GM21528 (cell line): ENCODE measurements around the gene JAKMIP1.

Source experiments
- ATAC-seq: cut with Tn5 transposase; IDR thresholded peaks from one replicate; pipeline ENCODE4 v1.9.1; 2021; ENCODE audit warnings: mild to moderate bottlenecking, moderate library complexity; ENCODE audit not compliant: unreplicated experiment, low FRiP score

Gene JAKMIP1

GRCh38 chr4:6106156-6106555, 94.2 kb downstream of the JAKMIP1 start:
- no peak for ATAC-seq

- ATAC-seq = no peak
Observed at GRCh38 chr4:6105311-6105911, 94.9 kb downstream of the JAKMIP1 start.

- no peak for ATAC-seq
Observed at GRCh38 chr4:6104541-6105130, 95.7 kb downstream of the JAKMIP1 start.

GRCh38 chr4:6097581-6097980, 102.8 kb downstream of the JAKMIP1 start:
- no peak for ATAC-seq

DNA sequence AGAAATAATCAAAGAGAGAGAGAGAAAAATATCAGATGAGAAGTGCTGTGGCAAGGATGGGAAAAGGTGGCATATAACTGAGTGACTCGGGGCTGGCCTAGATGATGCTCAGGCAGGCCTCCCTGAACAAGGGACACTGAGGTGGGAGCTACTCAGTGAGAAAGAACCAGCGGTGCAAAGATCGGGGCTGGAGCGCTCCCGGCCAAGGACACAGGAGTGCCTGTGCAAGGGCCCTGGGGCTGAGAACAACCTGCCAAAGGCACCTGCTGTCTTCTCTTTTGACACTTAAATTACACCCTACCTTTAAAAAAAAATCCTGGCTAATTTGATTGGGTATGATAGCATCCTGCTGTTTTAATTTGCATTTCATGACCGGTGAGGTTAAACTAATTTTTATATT, 104.5 kb downstream of the JAKMIP1 start:
- ATAC-seq = no peak

DNA sequence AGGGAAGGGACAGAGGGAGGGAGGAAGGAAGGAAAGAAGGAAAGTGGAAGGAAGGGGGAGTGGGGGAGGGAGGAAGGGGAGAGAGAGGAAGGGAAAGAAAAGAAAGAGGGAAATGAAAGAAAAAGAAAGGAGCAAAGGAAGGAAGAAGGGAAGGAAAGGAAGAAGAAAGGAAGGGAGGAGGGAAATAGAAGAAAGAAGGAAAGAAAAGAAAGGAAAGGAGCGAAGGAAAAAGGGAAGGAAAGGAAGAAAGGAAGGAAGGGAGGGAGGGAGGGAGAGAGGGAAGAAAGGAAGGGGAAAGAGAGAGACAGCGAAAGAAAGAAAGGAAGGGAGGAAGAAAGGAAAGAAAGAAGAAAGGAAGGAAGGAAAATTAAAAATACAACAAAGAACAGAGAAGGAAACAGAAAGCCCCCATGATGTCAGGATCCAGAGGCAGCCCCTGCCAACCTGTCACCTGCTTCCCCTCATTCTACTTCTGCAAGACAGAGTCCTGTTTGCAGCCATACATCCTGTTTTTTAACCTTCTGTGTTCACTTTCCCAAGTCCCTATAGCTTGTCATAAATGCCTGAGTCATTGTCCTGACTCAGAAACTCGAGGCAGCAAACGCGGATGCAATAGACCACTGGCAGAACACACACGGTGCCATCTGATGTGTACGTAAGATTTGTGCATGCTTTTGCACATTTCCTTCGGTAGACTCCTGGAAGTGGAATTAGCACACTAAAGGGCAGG, 105.2 kb downstream of the JAKMIP1 start:
- ATAC-seq = no peak

DNA sequence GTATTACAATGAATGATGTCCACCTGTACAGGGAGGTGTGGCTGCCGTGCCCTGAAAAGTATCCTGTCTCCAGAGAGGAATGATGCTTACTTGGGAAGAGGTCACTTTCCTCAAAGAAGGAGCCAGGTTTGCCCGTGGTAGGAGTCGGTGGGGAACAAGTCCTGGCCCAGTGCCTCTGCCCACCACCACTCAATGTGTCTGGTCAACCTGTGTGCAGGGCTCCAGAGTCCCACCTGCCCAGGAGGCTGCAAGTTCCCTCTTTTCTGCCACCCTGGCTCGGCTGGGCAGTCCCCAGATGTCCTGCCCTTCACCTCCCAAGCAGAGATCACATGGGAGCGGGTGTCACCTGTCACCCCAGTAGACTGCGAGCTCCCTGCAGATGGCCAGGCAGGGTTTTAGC, 106.7 kb downstream of the JAKMIP1 start:
- no peak for ATAC-seq

- no peak for ATAC-seq
Observed at GRCh38 chr4:6092971-6093370, 107.4 kb downstream of the JAKMIP1 start.

DNA sequence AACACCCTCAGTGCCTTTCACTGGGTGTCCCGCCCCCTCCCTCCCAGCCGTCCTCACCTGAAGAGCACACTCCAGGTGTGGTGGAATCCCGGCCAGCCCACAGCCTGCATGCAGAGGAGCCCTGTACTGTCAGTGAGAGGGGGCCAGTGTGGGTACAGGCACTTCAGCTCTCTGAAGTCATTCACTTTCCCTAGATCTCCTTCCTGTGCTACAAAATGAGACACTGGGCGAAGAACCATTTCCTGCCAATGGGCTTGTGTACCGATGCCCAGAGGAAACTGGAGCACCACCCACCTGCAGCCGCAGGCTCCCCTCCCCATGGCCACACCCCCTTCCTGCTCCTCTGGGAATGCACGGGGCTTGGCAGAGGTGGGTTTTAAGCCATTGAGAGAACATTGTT, 108.2 kb downstream of the JAKMIP1 start:
- ATAC-seq = no peak

GRCh38 chr4:6090931-6091330, 109.4 kb downstream of the JAKMIP1 start:
- no peak for ATAC-seq

- no peak for ATAC-seq
Observed at GRCh38 chr4:6088950-6089349, 111.4 kb downstream of the JAKMIP1 start.

DNA sequence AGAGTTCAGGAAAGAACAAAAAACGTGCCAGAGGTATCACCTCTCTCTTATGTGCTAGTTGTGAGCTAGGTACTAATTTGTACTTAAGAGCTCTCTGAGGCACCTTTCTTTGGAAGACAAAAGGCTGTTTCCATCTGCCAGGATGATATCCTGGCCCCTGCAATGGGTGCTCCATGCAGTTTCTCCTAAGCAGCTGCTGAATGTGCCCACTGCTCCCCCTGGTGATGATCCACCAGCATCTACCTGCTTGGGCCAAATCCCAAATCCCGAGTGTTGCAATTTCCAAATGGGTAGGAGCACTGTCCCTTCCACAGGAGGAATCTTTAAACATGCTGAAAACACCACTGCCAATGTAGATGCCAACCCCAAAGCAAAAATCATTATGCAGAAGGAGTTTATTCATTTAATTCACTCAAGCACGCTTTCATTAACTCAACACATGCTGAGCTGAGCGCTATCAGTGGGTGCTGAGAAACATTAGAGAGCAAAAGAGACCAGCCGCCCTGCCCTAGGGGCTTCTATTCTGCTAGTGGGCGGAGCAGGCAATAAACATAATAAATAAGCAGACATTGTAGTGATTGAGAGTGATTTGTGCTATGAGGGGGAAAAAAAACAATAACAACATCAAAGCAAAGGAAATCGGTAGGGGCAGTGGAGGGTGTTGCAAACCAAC, 112.5 kb downstream of the JAKMIP1 start:
- no peak for ATAC-seq

GRCh38 chr4:6086846-6087245, 113.5 kb downstream of the JAKMIP1 start:
- ATAC-seq = no peak

DNA sequence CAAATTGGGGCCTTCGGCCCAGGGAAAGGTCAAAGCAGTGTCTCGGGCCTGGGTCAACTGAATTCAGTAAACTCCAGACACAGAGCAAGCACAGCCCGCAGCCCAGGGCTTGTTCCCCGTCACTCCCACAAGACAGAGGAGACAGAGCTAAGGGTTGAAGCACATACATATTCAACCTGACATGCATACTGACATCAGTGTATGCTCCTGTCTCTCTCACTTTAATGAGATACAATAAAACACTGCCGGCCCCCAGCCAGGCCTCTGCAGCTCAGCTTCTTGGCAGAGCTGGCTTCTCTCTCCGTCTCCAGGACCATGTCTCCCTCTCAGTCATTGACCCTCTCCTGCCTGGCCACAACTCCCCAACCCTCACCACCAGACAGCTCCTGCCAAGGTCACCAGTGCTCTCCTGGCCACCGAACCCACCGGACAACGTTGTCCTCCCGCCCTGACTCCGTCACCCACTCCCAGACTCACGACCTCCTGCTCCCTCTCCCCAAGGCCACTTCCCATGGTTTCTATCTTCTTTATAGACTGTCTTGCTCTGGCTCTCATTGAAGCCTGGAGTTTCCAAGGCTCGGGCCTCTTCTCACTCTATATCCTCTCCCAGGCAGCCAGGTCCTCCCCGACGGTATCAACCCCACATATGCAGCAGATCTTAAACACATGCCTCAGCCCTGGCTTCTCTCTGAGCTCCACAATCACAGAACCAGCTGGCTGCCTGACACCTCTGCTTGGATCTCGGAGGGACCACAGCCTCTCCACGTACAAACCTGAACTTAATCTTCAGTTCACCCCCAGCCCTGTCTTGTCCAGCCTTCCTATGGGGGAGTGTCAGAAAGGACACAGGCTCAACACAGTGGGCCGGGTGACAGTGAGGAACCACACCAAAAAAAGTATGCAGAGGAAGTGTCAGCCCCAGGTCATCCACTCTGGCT, 114.4 kb downstream of the JAKMIP1 start:
- no peak for ATAC-seq

GRCh38 chr4:6085028-6085690, 115.2 kb downstream of the JAKMIP1 start:
- no peak for ATAC-seq

DNA sequence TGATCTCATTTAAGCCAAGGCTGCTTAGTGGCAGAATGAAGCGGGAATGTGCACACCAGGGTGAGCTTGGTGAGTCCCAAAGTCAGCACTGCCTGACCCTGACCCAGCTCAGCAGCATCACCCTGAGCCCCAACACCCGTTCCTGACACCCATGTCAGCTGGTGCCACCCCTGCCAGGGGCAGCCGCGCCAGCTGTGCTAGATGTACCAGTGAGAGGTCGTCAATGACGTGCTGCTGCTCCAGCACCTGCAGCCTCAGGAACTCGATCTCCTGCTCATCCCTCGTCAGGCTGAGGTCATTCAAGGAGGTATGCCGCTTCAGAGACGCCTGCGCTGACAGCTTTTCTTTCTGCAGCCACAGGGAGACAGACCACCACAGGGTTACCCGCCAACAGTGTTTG, 120.4 kb downstream of the JAKMIP1 start:
- no peak for ATAC-seq

GRCh38 chr4:6078560-6078959, 121.8 kb downstream of the JAKMIP1 start:
- ATAC-seq = no peak

DNA sequence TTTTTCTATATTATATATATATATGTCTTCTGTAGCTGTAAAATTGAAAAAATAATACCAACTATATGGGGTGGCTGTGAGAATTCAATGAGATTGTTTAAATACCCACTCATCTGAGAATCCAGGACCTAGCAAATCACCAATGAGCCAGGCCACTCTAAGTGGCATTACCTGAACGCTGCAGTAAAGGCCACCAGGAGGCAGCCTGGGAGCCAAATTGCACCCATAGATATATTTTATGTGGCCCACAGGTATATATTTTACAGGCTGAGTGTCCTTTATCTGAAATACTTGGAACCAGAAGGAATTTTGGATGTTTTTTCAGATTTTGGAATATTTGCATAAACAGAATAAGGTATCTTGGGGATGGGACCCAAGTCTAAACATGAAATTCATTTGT, 124.0 kb downstream of the JAKMIP1 start:
- no peak for ATAC-seq

DNA sequence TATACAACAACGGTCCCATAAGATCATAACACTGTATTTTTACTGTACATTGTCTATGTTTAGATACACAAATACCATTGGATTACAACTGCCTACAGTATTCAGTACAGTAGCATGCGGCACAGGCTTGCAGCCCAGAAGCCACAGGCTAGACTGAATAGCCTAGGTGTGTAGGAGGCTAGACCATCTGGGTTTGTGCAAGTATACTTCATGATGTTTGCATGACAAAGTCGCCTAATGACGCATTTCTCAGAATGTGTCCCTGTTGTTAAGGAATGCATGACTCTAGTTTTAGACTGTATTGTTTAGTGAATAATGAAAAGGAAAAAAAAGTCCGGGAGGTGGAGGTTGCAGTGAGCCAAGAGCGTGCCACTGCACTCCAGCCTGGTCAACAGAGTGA, 125.6 kb downstream of the JAKMIP1 start:
- no peak for ATAC-seq
